8988T (cell line): ENCODE results near the gene EXOSC9.
"Not testable (repeated sequence)": the region's sequence is repeated elsewhere in the genome, so short reads cannot be mapped to it uniquely, and the experiment has no call there.

Experiments used
- DNase-seq: peaks from one replicate; pipeline ENCODE4 v3.0.0; 2011

EXOSC9 gene

GRCh38 chr4:121800961-121801714, at the start of gene EXOSC9:
EXOSC9 (plus strand) TSS chr4:121801323; CDS start chr4:121801425, 102 bp downstream.
- DNase-seq = no peak

DNA sequence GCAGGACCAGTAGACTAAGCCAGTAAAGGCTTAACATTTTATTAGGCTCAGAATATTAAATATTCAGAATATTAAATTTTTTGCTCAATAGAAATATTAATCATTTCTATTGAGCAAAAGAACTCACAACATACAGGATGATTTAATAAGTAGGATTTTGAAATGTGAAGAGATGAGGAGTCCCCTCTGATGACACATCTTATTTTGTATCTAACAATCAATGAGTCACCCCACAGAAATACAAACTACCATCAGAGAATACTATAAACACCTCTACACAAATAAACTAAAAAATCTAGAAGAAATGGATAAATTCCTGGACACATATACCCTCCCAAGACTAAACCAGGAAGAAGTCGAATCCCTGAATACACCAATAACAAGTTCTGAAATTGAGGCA, 49.0 kb upstream of the EXOSC9 start:
- not testable (repeated sequence) for DNase-seq

DNA sequence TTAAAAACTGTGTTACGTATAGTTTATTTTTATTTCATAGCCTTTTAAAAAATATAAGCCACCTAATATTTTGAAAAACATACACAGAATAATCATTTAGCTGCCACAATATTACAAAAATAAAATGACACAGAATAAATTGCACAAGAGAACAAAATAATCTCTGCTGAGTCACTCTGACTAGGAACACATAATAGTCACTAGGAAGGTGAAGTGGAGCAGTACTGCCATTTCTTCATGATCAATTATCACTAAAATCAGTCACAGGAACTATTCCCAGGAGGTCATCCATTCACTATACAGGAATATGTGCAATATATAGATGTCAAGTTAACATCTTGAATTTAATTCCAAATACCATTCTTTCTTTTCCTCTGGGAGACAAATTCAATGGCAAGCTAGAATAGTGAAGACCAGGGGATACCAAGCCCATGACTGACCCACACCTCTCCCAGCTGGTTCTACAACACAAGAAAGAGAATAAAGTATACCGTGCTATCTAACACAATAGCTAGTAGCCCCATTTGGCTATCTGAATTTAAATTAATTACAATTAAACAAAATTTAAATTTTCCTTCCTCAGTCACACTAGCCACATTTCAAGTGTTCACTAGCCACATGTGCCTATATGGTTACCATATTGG, 42.1 kb upstream of the EXOSC9 start:
- DNase-seq = no peak

DNA sequence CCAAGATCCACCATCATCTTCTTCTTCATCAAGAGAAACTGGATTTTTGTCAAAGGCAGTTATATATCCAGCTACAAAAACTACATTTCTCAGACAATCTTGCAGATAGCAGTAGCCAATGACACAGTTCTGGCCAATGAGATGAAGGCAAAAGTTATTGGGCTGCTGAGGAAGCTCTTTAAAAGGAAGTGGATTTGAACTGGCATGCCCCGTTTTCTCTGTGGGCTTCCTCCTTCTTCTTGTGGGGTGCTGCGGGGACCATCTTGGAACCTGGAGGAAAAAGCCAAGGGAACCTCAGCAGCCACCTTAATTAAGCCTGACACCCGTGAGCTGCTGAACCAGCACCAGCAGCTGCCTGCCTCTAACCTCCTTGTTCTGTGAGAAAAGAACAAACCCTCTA, 40.9 kb upstream of the EXOSC9 start:
- DNase-seq = no peak

DNA sequence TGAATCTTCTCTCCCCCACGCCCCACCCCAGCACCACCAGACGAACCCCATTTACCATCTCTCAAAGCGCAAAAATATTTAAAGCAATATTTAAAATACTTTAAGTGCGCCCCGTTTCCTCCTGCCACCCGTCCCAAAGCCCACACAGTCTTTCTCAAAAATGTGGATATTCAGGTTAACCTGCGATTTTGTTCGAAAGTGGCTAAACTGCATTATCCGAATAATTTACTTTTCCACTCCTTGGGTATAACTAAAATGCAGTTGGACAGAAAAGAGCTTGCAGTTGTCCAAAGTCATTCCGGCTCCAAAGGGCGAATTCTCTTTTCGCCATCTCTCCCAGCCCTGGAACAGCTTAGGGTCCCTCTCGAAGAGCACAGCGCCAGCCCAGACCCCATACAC, 36.8 kb upstream of the EXOSC9 start:
- no peak for DNase-seq

- DNase-seq = no peak
These were observed 36.3 kb upstream of the EXOSC9 start, which contains the start of gene SMIM43 for GRCh38 chr4:121764702-121765367. SMIM43 (minus strand) TSS chr4:121765164; CDS start chr4:121765105, 59 bp downstream.

DNA sequence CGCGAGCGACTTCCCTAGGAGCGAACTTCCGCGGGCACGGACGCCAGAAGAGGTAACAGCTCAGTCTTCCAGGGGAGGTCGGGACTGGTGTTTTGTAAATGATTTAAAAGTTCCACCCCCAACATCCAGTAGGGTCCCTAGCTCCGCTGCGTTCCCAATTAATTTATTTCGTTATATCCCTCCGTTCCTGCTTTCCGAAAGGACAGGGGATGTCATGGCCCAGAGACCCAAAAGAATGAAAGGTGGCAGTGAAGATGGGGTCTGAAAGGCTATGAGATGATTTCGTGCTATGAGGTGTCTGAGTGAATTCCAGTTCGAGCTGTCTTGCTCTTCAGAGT, 35.8 kb upstream of the EXOSC9 start:
- no peak for DNase-seq

- DNase-seq = no peak
These were observed 35.1 kb upstream of the EXOSC9 start for GRCh38 chr4:121765971-121766538.

DNA sequence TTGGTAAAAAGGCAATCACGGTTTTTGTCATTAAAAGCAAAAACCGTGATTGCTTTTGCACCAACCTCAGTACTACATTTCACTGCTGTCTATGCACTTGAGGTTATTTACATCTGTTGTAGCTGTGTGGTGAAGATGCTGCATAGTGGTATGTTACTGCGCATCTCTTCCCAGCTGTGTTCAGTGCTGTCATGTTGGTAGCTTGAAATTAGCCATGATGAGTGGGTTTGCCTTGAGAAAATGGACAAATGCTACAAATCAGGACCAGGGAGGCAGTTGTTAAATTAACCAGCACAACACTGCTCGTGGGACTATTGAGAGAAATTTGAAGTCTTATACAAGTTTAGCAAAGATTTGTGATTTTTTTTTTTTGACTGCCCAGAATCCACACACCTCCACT, 34.0 kb upstream of the EXOSC9 start:
- no peak for DNase-seq

- DNase-seq = no peak
These were observed 31.8 kb upstream of the EXOSC9 start for GRCh38 chr4:121769341-121769740.

DNA sequence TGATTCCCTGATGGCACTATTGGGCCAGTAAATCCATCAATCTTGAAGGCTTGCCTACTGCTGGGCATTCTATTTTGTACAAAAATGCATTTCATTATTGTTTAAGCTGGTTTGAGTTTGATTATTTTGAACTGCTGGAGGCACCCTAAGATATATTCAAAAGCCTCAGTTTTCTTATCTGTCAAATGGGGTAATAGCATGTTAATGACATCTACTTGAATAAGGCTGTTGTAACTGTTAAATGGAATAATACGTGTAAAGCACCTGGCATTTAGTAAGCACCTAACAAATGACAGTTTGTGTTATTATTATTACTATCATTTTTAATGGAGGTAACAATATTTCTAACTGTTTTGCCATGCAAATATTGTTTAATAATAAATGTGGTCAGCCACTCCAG, 29.3 kb upstream of the EXOSC9 start:
- DNase-seq = no peak

DNA sequence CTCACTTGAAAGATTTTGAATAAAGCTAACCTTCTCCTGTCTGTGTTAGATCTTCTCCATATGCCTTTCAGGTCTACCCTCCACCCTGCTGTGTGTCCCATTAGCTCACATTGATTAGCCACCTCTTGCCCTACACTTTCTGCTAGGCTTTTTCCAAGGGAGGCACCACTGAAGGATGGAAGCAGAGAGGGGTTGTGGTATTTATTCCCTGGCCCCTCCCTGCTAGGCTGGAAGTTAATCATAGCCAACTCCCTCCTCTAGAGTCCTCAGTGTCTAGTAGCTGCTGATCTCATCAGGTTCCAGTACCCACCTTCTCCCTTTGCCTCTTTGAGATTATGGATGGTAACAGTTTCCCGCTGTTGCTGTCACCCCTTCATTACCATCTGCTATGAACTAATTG, 27.2 kb upstream of the EXOSC9 start:
- DNase-seq = no peak

- no peak for DNase-seq
These were observed 24.3 kb upstream of the EXOSC9 start for GRCh38 chr4:121776610-121777401.

DNA sequence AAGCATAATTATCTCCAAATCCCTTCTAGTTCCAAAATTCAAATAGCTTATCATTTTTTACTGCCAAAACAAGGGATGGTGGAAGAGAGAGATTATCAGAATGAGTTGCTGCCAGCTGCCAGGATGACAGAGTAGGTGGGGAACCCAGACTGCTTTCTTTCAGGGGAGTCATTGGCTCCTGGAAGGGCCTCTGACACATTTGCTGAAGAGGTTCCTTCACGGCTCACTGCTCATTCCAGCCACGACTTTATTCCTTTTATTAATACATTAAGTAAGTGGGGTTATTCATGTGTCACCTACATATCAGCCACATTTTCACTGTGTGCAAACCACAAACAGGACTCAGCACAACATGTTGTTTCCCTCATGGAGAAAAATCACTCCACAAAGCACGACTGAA, 23.5 kb upstream of the EXOSC9 start:
- no peak for DNase-seq

- no peak for DNase-seq
These were observed 22.0 kb upstream of the EXOSC9 start for GRCh38 chr4:121778991-121779628.

DNA sequence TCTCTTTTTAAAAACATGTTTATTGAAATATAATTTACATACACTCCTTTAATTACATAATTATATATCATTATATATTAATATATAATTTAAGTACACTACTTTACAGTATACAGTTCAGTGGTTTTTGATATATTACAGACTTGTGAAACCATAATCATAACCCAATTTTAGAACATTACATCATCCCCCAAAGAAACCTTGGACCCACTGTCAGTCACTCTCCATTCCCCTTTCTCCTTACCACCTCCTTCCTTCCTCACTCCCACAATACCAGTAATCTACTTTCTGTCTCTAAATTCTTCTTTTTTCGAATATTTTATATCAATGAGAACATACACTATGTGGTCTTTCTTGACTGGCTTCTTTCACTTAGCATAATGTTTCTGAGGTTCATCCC, 17.9 kb upstream of the EXOSC9 start:
- DNase-seq = no peak

GRCh38 chr4:121784401-121784800, 16.7 kb upstream of the EXOSC9 start:
- no peak for DNase-seq

DNA sequence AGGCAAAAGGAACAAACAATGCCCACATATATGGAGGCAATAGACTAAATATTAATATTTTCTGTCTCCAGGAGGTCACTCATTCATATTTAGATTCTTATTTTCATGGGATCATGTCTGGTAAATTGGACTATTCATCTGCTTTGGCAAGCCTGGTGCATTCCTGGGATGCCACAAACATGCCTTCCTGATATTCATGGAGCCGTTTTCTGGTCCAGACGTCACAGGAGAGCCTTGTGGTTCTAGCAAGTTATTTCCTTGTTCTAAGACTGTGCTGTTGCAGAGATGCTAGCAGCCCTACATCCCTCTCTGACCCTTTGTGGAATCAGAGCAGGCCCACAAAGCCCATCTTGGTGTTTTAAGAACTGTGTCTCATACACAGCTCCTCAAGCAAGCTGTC, 16.1 kb upstream of the EXOSC9 start:
- DNase-seq = no peak

GRCh38 chr4:121785479-121785878, 15.6 kb upstream of the EXOSC9 start:
- DNase-seq = no peak

GRCh38 chr4:121786221-121786620, 14.9 kb upstream of the EXOSC9 start:
- no peak for DNase-seq

DNA sequence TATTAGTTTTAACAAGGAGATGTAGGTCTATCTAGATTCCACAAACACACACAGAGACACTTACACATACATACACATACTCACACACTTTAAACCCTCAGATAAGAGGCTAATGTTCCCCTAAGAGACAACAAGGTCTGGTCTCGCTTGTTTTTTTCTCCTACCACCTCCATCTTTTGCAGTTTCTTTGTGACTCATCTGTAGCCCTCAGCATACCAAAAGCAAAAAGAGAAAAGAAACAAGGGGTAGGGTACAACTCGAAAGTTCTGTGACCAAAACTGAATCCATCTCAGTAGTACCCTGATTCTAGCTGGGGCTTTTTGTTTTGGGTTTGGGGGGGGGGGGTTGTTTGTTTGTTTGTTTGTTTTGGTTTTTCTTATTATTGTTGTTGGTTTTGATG, 12.2 kb upstream of the EXOSC9 start:
- DNase-seq = no peak

GRCh38 chr4:121789455-121789854, 11.7 kb upstream of the EXOSC9 start:
- DNase-seq = no peak
